Stimulated activated naive CD4-positive, alpha-beta T cell (primary cell): ENCODE measurements around the gene CDNF.
A peak's percentile ranks its signal among the peaks of the same experiment; 100 is the strongest.
"Not testable (repeated sequence)": the region's sequence is repeated elsewhere in the genome, so short reads cannot be mapped to it uniquely, and the experiment has no call there.

Experiments
- DNase-seq, 6 experiments: peaks; one replicate each; lab custom pipeline; 2025; lab: John Stamatoyannopoulos, UW

Gene CDNF

DNA sequence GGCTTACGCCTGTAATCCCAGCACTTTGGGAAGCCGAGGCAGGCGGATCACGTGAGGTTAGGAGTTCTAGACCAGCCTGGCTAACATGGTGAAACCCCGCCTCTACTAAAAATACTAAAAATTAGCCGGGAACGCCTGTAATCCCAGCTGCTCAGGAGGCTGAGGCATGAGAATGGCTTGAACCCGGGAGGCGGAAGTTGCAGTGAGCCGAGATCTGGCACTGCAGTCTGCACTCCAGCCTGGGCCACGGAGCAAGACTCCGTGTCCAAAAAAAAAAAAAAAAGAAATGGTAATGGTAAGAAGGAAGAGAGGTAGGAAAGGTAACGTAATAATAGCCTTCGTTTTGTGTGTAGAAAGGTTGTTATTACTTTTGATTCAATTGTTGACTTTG, 1.5 kb upstream of the CDNF start:
- DNase-seq: no peak

DNA sequence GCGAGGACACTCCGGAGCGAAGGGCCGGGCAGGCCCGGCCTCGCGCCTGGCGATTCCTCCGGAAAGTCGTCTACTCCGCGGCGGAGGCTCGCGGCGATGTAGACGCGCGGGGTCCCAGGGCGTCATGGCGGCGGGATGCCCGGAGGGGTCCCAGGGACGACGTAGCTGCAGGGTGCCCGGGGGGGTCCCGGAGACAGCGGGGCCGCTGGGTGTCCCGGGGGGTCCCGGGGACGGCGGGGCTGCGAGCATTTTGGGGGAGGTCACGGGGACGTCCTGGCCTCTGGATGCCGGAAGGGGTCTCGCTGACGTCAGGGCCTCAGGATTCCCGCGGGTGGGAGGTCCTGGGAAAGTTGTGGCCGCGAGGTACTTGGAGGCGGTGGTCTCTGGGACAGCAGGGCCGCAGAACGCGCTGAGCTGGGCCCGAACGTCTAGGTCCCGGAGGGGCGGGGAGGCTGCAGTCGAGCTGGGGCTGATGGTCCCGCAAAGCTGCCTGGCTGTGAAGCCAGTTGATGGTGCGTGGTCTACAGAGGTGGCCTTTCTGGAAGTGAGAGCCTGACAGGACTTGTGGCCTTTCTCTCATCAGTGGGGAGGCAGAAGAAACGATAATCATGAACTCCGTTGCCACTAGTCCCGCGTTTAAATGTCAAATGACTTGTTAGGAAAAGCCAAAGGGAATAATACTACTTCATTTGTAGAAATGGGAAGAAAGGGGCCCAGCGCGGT, 906 bp upstream of the CDNF start:
- peak in 3 of 6 experiments; percentile 29 to 51 (median 34) for DNase-seq

DNA sequence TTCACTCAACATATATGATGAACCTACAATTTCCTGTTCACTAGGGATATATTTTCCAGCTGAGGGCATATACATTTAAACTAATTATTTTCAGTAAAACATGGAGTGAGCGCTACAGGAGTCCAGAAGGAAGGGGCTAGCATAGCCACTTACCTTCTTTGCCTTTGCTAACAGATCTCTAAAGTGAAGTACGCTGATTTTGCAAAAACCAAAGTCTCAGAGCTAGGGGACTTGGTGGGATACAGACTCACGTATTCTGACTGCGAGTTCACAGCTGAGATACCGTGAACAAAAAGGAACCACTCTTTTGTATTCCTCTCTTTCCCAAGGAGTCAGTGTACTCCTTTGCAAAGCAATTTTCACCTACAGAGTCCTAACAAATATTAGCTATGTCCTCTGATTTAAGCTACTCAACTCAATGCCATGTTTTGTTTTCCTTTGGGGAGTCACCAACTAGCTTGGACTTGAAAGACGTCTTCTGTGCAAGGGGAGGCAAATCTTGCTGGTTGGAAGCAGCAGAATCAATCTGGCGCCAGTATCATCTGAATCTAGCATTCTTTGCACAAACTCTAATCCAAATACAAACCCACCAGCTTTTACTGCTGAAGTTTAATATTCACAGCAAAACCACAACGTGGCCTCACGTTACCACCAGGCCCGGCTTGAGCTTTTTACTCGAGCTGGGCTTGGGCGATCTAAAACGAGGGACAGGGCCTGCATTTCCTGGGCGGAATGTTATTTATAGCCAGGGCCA, 657 bp downstream of the CDNF start:
- no peak for DNase-seq

DNA sequence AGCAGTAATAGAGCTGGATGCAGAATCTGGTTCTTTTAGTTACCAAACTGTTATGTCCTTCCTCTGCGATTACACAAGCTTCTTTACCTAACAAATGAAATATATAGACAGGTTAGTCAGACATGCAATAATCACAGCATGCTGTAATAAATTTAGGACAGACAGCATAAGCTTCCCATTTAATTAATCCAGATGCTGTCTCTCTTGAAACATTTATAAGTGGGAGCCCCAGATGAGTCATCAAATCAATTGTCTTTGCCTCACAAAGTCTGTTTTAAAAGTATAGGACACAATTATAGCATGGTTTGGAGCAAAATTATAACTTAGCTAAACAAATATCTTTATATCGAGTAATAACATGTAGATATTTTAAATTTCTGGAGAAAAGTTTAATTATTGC, 1.6 kb downstream of the CDNF start:
- no peak for DNase-seq

DNA sequence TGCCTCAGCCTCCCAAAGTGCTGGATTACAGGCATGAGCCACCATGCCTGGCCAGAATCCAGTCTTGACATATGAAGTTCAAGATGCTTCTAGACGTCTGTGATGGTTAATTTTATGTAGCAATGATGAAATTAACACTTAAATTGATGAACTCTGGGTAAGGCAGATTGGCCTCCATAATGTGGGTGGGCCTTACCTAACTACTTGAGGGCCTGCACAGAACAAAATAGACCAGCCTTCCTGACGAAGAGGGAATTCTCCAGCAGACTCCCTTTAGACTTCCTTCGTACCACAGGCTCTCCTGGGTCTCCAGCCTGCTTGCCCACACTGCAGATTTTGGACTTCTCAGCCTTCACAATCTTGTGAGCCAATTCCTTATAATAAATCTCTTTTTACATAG, 4.7 kb downstream of the CDNF start:
- DNase-seq: no peak

DNA sequence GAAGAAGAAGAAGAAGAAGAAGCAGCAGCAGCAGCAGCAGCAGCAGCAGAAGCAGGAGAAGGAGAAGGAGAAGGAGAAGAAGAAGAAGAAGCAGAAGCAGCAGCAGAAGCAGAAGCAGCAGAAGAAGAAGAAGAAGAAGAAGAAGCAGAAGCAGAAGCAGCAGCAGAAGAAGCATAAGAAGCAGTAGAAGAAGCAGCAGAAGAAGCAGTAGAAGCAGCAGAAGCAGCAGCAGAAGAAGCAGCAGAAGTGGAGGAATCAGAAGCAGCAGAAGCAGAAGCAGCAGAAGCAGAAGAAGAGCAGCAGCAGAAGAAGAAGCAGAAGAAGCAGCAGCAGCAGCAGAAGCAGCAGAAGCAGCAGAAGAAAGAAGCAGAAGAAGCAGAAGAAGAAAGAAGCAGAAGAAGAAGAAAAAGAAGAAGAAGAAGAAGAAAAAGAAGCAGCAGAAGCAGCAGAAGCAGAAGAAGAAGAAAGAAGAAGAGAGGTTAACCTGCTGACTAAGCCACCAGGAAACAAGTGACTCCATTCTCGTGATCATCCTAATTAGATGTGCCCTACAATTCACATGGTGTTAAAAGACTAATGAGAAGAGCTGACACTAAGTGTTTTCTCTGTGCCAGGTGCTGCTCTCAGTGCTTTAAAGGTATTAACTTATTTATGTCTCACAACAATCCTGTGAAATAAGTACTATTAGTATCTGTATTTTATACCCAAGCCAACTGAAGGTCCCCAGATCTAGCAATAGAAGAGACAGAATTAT, 11.6 kb downstream of the CDNF start:
- no peak for DNase-seq

DNA sequence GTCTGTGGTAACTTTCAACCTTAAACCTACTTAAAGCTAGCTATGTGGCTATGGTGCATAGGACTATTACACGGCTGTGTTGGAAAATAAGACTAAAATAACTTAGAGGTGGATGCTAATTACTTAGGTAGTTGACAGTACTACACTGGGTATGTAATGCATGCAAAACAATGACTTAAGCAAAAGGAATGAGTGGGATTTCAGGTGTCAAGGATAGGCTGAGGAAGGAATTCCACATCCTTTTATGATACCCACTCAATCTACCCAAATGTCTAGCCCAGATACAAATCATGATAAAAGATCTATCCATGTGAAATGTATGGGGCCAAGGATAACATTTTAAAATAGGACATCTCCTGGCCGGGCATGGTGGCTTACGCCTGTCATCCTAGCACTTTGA, 13.9 kb downstream of the CDNF start:
- no peak for DNase-seq

DNA sequence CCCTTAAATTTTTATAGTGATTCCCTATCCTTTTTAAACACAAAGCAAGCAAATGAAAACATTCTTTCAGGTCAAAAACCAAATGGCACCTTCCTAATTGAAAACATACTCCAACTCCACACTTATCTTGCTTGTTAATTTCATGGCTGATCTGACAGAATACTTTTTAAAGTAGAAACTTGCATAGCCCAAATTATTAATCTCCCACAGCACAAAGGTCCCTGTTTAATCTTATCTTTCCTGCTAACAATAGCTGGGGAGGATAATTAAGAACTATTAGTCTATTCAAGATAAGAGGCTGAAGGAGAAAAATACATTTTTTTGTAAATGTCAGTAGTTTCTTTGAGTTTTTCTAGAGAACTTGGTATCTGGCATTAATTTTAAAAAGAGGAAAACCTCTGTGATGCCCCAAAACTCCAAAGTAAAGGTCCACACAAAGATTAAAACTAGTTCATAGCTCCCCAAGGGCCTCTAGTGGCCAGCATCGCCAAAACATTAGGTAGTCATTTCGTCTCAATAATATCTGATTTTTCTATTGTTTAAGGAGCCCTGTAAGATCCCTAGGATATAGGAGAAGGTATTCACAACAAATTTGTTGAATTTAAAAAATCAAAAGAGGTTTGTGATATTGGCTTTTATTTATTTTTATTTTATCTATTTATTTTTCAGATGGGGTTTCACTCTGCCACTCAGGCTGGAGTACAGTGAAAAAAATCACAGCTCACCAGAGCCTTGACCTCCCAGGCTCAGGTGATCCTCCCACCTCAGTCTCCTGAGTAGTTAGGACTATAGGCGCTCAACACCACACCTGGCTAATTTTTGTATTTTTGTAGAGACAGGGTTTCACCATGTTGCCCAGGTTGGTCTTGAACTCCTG, 14.7 kb downstream of the CDNF start:
- peak in 3 of 6 experiments; percentile 1 to 35 (median 21) for DNase-seq

DNA sequence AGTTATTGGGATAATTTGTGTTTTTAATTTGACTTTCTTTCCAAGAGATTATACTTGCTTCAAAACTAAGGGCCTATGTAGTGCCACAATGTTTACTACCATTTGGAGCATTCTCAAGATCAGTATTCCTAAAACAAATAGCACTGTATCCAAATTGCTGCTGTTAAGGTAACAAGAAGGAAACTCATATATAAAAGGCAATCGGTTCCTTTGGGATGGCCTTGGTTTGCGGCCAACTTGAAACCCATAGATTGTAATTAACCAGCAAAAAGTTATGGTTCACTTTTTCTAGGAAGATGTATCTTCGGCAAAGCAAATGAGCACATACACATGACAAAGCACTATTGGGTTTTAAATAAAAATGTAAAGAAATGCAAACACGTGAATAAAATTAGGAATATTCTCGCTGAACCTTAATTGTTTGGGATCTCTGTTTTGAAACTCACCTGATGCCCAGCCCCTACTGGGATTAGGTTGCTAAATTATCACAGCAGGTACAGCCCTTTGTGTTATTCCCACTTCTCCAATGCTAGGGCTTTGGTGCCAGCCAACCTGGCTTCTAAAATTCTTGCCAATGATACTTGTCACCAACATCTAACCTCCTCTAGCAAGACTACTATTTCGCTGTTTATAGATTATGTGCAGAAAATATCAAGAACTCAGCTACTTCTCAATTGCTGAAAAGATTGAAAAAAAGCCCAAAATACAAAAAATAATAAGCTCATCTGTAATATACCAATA, 16.0 kb downstream of the CDNF start:
- no peak for DNase-seq

DNA sequence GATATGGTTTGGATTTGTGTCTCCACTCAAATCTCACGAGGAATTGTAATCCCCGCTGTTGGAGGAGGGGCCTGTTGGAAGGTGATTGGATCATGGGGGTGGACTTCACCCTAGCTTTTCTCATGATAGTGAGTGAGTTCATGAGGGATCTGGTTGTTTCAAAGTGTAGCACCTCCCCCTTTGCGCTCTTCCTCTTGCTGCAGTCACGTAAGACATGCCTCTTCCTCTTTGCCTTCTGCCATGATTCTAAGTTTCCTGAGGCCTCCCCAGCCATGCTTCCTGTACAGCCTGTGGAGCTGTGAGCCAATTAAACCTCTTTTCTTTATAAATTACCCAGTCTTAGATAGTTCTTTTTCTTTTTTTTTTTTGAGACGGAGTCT, 17.1 kb downstream of the CDNF start:
- no peak for DNase-seq

DNA sequence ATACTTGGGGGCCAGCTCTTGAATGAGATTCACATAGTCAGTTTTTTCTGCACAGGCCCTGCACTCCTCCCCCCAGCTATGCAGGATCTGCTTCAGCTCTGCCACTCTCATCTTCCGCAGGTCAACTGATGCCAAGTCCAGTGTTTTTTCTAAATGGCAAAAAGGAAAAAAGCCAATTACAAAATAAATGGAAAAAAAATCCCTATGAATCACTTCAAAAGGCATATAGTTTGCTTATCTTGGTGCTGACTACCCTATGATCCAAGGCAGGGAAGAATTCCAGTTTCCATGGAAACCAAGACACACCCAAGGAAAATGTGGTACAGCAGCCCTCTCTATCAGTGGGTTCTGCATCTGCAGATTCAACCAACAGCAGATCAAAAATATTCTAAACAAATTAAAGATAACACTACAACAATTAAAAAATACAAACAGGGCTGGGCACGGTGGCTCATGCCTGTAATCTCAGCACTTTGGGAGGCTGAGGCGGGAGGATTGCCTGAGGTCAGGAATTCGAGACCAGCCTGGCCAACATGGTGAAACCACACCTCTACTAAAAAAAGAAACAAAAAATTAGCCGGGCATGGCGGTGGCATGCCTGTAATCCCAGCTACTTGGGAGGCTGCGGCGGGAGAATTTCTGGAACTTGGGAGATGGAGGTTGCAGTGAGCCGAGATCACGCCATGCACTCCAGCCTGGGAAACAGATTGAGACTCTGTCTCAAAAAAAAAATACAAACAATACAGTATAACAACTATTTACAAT, 17.6 kb downstream of the CDNF start:
- no peak for DNase-seq

DNA sequence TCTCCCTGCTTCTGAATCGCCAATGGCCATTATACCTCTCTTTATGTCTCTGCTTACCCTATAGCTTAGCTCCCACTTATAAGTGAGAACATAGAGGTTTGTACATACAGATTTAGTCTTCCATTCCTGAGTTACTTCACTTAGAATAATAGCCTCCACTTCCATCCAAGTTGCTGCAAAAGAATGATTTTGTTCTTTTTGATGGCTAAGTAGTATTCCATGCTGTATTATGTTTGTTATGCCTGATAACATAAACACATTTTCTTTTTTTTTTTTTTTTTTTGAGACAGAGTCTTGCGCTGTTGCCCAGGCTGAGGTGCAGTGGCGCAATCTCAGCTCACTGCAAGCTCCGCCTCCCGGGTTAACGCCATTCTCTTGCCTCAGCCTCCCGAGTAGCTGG, 21.1 kb downstream of the CDNF start:
- not testable (repeated sequence) for DNase-seq

DNA sequence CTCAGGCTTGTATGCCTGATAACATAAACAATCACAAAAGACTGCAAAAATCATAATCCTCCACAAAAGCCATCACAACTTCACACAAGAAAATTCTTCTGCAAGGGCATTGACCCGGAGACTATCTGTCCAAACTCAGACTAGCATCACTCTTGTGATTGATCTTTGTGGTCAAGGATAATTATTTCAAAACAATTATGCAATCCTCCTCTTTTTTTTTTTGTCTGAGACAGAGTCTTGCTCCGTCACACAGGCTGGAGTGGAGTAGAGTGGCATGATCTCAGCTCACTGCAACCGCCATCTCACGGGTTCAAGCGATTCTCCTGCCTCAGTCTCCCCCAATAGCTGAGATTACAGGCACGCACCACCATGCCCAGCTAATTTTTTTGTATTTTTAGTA, 22.2 kb downstream of the CDNF start:
- no peak for DNase-seq

DNA sequence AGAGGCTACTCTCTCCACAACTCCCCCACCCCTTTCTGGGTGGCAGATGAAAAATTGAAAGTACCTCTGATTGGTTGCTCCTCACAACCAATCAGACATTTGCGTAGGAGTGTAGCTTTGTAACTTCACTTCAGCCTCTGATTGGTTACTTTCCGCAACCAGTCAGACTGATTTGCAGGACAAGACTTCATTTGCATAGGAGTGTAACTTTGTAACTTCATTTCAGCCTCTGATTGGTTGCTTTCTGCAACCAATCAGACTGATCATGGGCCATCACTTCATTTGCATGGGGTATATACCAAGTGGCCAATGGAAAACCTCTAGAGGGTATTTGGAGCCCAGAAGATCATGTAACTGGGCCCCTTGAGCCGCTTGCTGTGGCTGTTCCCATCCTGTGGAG, 25.6 kb downstream of the CDNF start:
- no peak for DNase-seq

DNA sequence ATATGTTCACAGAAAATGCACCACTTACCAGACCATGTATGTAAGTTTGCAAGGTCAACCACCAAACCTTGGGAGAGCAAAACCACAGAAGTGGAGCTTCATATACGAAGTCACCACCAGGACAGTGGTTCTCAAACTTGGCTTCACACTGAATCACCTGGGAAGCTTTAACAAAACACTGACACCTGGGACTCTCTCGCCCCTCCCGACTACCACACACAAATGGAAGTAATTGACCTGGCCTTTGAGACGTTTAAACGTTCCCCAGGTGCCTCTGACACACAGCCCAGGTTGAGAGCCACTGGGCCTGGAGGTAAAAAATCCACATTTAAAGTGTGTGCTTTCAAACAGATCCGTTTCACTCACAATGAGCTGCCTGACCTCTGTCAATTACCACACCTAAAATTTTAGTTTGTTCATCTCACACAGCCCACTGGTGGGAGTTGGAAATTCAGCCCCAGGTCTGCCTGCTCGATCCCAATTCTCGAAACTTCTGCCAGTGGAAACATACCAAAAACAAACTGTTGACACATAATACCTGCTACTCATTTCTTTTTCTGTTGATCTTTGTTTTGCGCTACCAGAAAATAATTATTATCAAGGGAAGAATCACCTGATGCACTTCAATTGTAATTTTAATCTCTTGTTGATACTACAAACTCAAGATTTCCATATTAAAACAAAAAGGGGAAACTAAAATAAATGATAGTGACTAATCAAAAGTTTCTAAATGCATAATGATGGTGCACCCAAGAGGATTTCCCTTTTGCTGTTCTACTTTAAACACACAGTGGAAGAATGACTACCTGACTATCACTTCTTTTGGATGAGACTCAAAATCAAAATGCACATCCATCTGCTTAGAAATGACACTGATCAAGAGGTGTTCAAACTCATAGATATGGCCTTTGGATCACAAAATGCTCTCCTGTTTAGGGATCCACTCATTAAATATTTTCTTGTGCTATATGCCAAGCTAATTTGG, 26.6 kb downstream of the CDNF start:
- no peak for DNase-seq

DNA sequence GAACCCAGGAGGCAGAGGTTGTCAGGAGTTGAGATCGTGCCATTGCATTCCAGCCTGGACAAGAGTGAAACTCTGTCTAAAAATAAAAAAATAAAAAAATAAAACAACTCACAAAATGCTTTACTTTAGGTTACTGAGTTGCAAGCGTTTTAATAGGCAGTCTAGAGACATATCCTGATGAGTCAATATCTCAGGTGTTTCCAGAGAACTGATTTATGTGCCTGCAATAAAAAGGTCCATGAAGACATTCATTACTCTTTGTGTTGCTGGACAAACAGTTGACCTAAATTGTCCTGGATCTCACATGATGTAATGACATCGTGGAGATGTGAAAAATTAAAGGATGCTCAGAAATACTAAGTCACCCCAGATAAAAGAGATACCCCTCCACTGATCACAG, 31.5 kb downstream of the CDNF start:
- DNase-seq: no peak

DNA sequence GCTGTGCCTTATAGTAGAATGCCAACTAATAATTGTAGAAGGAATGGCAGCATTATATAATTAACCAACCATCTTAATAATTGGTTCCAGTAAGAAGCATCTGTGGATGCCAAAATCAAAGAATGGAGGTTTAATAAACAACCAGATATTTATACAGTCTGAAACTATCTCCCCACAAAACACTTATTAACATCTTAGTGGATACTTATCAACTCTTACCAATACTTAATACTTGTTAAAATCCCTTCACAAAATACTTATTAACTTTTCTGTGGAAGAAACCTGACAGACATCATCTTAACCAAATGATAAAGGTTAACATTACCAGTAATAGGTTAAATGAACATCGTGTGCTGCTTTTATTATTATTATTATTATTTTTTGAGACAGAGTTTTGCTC, 34.0 kb downstream of the CDNF start:
- no peak for DNase-seq

DNA sequence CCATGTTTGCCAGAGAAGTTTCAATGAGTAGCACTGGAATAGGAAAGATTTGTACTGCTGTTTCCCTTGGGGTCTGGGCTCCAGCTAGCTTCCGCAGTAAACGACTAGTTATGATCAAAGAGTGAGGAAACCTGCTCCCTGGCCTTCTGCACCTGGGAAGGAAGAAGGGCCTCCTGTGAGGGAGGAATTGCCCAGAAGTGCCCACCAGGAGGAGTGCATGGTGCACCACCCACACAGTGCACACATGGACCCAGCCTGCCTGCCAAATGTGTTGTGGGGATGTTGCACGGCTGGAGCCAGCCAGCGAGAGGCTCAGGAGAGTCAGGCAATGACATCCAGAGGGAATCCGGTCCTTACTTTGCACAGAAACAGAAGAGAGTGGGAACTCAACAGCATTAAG, 36.1 kb downstream of the CDNF start:
- no peak for DNase-seq

DNA sequence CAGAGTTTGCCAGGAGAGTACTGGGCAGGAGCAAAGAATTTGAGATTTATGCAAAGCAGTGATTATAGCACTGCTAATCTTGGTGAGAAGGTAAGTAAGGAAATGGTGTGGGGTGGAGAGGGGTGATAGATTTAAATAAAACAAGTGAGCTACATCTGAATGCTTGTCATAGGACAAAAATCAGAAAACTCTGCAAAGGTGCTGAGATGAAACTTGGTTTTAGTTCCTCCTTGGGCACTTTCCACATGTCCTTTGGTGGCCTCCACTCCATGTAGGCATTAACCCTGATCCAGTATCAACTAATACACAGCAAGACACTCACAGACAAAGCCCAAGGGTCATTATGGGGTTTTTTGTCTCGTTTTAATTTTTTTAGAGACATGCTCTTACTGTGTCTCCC, 37.4 kb downstream of the CDNF start:
- no peak for DNase-seq
